GM06990 (cell line): ENCODE measurements around the gene MYRF.

Experiments
- DNase-seq: peaks from one replicate; pipeline ENCODE4 v3.0.0-alpha.2; 2011; ENCODE audit not compliant: insufficient read length; ENCODE audit errors: extremely low read depth
- H3K27me3 ChIP-seq: replicated peaks from 2 replicates; pipeline ENCODE4 v1.6.0; 2011; ENCODE audit warnings: low read length; ENCODE audit not compliant: control insufficient read depth, insufficient read depth
- H3K36me3 ChIP-seq: 2 replicates; pipeline ENCODE4 v1.5.1; 2011; ENCODE audit warnings: low read length; ENCODE audit not compliant: control insufficient read depth, insufficient read depth
- H3K4me3 ChIP-seq: replicated peaks from 2 replicates; pipeline ENCODE4 v1.5.1; 2011; ENCODE audit warnings: low read depth, mild to moderate bottlenecking, control low read depth, low read length
- TF ChIP-seq, protein P1 (sequence below): IDR thresholded peaks from 2 replicates; pipeline ENCODE4 v1.5.1; 2011; ENCODE audit warnings: low read length, control low read depth, mild to moderate bottlenecking, inconsistent platforms; ENCODE audit not compliant: insufficient read depth, poor library complexity, severe bottlenecking

The MYRF gene

GRCh38 chr11:61834278-61835048 is 82.0 kb downstream of the MYRF start:
- Histone ChIP-seq H3K4me3 (0 out of 2 replicates have a peak overlapping the region, but pooled peaks have one; percentile 23), H3K36me3 (peaks cover 19% of the 10 kb centered on the region), H3K27me3 (no peaks in the 10 kb centered on the region)
- TF ChIP-seq, protein P1, sequence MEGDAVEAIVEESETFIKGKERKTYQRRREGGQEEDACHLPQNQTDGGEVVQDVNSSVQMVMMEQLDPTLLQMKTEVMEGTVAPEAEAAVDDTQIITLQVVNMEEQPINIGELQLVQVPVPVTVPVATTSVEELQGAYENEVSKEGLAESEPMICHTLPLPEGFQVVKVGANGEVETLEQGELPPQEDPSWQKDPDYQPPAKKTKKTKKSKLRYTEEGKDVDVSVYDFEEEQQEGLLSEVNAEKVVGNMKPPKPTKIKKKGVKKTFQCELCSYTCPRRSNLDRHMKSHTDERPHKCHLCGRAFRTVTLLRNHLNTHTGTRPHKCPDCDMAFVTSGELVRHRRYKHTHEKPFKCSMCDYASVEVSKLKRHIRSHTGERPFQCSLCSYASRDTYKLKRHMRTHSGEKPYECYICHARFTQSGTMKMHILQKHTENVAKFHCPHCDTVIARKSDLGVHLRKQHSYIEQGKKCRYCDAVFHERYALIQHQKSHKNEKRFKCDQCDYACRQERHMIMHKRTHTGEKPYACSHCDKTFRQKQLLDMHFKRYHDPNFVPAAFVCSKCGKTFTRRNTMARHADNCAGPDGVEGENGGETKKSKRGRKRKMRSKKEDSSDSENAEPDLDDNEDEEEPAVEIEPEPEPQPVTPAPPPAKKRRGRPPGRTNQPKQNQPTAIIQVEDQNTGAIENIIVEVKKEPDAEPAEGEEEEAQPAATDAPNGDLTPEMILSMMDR: no peak
- peak; percentile 85 for DNase-seq

DNA sequence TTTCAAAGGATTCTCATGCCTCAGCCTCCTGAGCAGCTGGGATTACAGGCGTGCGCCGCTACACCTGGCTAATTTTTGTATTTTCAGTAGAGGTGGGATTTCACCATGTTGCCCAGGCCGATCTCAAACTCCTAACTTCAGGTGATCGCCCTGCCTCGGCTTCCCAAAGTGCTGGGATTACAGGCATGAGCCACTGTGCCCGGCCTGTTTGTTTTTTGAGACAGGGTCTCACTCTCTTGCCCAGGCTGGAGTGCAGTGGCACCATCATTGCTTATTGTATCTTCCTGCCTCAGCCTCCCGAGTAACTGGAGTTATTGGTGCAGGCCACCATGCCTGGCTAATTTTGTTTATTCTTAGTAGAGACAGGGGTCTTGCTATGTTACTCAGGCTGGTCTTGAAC is 83.8 kb downstream of the MYRF start:
- DNase-seq: no peak
- peaks cover 30% of the 10 kb centered on the region for H3K36me3 ChIP-seq
- H3K4me3 ChIP-seq: no peak overlapping the region
- TF ChIP-seq, protein P1: no peak
- H3K27me3 ChIP-seq: no peaks in the 10 kb centered on the region

- TF ChIP-seq, protein P1: no peak
- H3K36me3 ChIP-seq: peaks cover 36% of the 10 kb centered on the region
Observed at GRCh38 chr11:61837411-61838005, 85.1 kb downstream of the MYRF start.

More at GRCh38 chr11:61837411-61838005, 85.1 kb downstream of the MYRF start:
- no peak for DNase-seq
- no peaks in the 10 kb centered on the region for H3K27me3 ChIP-seq
- no peak overlapping the region for H3K4me3 ChIP-seq
